WI38 (cell line): Measurements from ENCODE around the gene DST.

Source experiments
- H3K4me3 ChIP-seq: 2 replicates; pipeline ENCODE4 v1.5.1; 2011; ENCODE audit warnings: low read depth, mild to moderate bottlenecking, control low read depth, low read length
- CTCF ChIP-seq: IDR thresholded peaks from 2 replicates; pipeline ENCODE4 v1.5.1; 2012; ENCODE audit warnings: low read depth, mild to moderate bottlenecking, control low read depth, low read length

DST gene

GRCh38 chr6:56536536-56536935, 106.2 kb downstream of the DST start:
- no peak for TF ChIP-seq CTCF
- no peak overlapping the region for H3K4me3 ChIP-seq

- no peak for TF ChIP-seq CTCF
- no peak overlapping the region for H3K4me3 ChIP-seq
These were observed 107.1 kb downstream of the DST start for GRCh38 chr6:56535626-56536025.

GRCh38 chr6:56534680-56535419, 107.8 kb downstream of the DST start:
- no peak overlapping the region for H3K4me3 ChIP-seq
- no peak for TF ChIP-seq CTCF

- H3K4me3 ChIP-seq: no peak overlapping the region
- no peak for TF ChIP-seq CTCF
These were observed 109.7 kb downstream of the DST start for GRCh38 chr6:56532766-56533551.

GRCh38 chr6:56531839-56532595, 110.7 kb downstream of the DST start:
- no peak overlapping the region for H3K4me3 ChIP-seq
- TF ChIP-seq CTCF: no peak

- TF ChIP-seq CTCF: no peak
- H3K4me3 ChIP-seq: no peak overlapping the region
These were observed 113.0 kb downstream of the DST start for GRCh38 chr6:56529594-56530191.
